ENCODE measurements around the gene CD320.
"Not testable (repeated sequence)": the region's sequence is repeated elsewhere in the genome, so short reads cannot be mapped to it uniquely, and the experiment has no call there.

The CD320 gene

GRCh38 chr19:8307965-8308866, at the start of gene CD320:
Gene CD320 (minus strand): TSS chr19:8308358. CDS start chr19:8308290, 68 bp downstream.
- FAIRE-seq, result peak; percentile 91

GRCh38 chr19:8357007-8357521, 48.9 kb upstream of the CD320 start:
- FAIRE-seq, result no peak

DNA sequence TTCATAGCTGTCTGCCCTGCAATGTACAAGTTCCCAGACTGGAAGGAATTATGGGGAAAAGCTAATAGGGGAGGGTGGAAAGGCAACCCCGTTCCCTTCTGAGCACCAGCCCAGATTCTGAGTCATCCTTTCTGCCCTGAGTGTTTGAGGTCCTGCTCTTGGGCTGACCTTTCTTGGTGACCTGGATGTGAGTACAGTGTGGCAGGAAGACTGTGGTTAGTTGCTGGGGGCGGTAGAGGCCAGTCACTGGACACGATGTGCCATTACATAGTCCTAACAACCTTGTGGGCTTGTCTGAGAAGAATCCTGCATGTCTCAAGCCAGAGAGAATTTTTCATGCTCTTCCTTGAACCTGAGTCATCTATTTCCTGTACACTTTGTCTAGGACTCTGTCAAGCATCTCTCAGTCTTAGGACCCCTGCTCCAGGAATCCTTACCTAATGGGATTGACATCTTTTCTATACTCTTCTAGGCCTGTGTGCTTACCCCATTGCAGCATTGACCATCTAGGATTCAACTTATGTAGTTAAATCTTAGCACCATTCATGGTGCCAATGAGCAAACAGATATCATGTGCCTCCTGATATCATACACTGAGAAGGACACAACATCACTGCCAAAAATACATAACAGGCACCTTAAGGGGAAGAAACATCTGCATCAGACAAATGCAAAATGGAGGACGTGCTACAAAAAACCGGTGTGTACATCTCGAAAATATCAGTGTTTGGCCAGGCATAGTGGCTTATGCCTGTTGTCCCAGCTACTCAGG, 47.7 kb upstream of the CD320 start:
- no peak for FAIRE-seq

- not testable (repeated sequence) for FAIRE-seq
Observed at GRCh38 chr19:8352845-8353244, 44.7 kb upstream of the CD320 start.

GRCh38 chr19:8352134-8352827, 44.1 kb upstream of the CD320 start:
- no peak for FAIRE-seq

- FAIRE-seq, result not testable (repeated sequence)
Observed at GRCh38 chr19:8349629-8350372, 41.6 kb upstream of the CD320 start.

- no peak for FAIRE-seq
Observed at GRCh38 chr19:8343483-8343844, 35.3 kb upstream of the CD320 start.

- no peak for FAIRE-seq
Observed at GRCh38 chr19:8342684-8343482, 34.7 kb upstream of the CD320 start, which contains the start of gene KANK3. Gene KANK3 (minus strand): TSS chr19:8343262. CDS start chr19:8337828, 5,434 bp downstream.

DNA sequence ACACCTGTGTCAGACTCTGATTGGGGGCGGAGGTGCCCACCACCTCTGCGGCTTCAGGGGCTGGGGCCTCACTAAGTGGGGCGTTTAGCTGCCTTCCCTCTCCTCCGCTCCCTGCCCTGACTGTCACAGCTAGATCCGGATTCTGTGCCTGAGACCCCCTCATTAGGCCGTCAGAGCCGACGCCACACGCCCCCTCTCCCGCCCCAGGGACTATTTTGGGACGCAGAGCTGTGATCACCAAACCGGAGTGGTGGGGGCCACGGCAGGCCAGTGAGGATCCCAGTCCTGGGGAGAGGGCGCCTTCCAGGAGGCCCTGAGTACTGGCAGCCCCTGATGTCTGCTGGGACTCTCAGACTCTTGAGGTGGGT, 34.1 kb upstream of the CD320 start:
- FAIRE-seq, result no peak

- FAIRE-seq, result not testable (repeated sequence)
Observed at GRCh38 chr19:8341504-8341903, 33.3 kb upstream of the CD320 start.

GRCh38 chr19:8340341-8341096, 32.4 kb upstream of the CD320 start:
- no peak for FAIRE-seq

- no peak for FAIRE-seq
Observed at GRCh38 chr19:8338835-8339234, 30.7 kb upstream of the CD320 start.

DNA sequence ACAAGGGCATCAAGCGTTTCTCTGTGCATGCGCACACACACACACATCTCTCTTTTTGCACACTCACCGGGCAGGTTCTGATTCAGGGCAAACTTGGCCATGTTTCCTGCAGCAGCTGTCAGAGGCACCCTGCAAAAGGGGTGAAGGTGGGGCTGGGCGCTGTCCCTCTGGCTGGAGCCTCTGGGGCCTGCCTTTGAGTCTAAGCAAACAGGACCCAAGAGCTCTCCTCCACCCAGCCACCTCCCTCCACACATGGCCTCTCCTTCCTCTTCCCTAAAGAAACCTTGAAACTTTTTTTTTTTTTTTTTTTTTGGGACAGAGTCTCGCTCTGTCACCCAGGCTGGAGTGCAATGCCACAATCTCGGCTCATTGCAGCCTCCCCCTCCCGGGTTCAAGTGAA, 29.6 kb upstream of the CD320 start:
- FAIRE-seq, result no peak

- FAIRE-seq, result no peak
Observed at GRCh38 chr19:8336660-8337059, 28.5 kb upstream of the CD320 start.

GRCh38 chr19:8336072-8336569, 28.0 kb upstream of the CD320 start:
- FAIRE-seq, result no peak

GRCh38 chr19:8335343-8336071, 27.3 kb upstream of the CD320 start:
- FAIRE-seq, result no peak

DNA sequence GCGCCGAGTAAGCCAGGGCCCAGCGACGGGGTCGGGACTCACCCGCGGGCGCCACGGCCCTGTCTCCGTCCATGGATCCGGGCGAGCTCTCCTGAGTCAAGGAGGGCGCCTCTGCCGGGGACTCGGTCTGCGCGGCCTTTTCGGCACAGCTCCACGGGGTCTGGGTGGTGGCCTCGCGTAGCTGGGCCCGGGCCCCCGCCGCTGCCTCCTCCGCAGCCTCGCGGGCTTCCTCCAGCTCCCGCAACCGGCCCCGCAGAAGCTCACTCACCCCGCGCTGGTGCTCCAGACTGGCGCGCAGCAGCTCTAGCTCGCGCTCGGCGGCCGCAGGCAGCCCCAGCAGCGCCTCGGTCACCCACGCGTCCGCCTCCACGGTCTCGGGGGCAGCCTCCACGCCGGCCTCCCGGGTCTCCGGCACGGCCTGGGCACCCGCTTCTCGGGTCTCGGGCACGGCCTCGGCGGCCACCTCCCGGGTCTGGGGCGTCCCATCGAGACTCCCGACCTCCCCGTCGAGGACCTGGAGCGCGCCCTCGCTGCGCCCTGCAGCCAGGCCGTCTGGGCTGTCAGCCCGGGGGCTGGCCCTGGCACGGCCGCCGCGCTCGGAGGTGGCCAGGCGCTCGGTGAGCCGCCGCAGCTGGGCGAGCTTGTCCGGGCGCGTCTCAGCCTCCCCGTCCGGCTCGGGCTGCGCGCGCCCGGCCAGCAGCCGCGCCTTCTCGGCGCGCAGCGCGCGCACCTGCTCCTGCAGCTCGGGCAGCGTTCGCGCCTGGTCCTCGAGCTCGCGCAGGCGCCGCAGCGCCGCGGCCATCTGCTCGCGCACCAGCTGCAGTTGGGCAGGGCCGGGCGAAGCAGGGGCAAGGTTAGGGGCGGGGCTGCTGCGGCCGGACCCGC, 26.5 kb upstream of the CD320 start:
- FAIRE-seq, result no peak

DNA sequence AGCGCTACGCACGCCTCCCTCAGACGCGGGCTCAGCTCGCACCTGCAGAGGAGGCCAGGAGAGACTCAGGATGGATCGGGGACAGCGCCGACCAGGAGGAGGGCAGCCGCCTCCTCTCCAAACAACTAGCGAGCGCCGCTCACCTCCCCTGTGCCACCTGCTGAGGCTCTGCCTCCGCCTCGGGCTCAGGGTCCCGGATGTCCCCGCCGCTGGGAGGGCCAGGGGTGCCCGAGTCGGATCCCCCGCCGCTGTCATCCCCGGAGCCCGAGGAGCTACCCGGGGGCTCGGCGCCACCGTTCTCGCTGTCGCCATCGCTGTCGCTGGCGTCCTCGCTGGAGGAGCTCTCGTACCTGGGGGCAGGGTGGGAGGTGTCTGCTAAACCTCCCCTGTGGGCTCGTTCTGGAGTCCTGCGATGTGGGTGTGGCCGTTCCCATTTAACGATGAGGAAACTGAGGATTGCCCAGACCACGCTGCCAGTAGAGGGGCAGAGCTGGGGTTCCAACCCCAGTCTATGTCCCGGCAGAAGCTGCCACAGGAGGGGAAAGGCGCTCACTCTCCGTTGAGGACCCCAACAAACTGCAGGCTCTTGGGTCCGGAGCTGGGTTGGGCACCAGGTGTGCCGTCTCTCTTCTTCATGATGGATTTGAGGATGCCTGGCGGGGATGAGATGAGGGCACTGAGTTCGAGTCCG, 25.8 kb upstream of the CD320 start:
- FAIRE-seq, result no peak

All from G401.6 (cell line).